ENCODE data around the gene CABLES2. TPM values are rescaled to one million over a fixed set of nuclear protein-coding genes. Genes with fewer than 3 reads are reported as not detected.

CABLES2 gene, protein sequence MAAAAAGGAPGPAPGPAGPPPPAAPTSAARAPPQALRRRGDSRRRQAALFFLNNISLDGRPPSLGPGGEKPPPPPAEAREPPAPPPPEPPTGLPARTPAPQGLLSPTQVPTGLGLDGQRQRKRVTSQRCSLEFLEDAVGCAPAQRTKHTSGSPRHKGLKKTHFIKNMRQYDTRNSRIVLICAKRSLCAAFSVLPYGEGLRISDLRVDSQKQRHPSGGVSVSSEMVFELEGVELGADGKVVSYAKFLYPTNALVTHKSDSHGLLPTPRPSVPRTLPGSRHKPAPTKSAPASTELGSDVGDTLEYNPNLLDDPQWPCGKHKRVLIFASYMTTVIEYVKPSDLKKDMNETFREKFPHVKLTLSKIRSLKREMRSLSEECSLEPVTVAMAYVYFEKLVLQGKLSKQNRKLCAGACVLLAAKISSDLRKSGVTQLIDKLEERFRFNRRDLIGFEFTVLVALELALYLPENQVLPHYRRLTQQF
- total RNA-seq = 1 to 10 TPM; 1.6 to 2.6 TPM

DNA sequence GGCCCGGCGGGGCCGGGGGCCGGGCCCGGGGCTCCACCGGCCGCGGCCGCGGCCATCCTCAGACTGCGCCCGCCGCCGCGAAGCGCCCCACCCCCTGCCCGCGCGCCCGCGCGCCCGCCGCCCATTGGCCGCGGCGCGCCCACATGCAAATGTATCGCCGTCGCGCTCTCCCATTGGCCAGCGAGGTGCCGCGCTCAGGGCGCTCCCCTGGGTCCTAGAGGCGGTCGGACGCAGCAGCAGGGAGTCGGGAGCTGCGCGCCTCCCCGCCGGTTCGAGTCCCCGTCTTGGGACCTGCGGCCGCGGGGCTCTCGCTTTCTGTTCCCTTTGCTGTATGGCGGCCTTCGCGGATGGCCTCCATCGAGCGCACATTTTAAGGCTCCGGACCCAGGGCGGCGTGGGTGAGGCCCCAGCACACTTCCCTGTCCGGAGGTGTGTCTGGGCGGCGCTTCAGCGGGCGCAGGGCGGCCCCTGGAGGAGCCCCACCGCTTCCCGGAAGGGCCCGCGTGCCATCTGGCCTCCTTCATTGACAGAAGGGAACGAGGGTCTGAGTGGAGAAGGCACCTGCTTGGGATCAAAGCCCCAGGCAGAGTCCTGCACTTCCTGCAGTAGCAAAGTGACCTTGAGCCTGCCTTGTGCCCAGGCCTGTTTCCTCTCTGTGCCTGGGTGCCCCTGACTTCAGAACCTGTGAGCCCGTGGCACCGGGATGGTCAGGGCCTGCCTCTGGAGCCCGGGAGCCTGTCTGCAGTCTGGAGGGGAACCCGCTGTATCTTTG lies at the start of gene CABLES2:
TSS of gene CABLES2 (minus strand) at position 65 of the 772 bp plus-strand sequence. CDS start at position 56, 9 bp downstream.
- H3K9me3 ChIP-seq = no peaks in the 10 kb centered on the region
- no peaks in the 10 kb centered on the region for H3K36me3 ChIP-seq (replicated peaks in 1 of 2; ENCODE audit: insufficient read depth in 1 of 2, low read depth in 2 of 2)
- TF ChIP-seq POLR2A (IDR thresholded peaks at IDR 0.05) = no peak
- TF ChIP-seq, protein P1, sequence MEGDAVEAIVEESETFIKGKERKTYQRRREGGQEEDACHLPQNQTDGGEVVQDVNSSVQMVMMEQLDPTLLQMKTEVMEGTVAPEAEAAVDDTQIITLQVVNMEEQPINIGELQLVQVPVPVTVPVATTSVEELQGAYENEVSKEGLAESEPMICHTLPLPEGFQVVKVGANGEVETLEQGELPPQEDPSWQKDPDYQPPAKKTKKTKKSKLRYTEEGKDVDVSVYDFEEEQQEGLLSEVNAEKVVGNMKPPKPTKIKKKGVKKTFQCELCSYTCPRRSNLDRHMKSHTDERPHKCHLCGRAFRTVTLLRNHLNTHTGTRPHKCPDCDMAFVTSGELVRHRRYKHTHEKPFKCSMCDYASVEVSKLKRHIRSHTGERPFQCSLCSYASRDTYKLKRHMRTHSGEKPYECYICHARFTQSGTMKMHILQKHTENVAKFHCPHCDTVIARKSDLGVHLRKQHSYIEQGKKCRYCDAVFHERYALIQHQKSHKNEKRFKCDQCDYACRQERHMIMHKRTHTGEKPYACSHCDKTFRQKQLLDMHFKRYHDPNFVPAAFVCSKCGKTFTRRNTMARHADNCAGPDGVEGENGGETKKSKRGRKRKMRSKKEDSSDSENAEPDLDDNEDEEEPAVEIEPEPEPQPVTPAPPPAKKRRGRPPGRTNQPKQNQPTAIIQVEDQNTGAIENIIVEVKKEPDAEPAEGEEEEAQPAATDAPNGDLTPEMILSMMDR (IDR thresholded peaks at IDR 0.05) = peak in 3 of 7 experiments; percentile 26 to 47 (median 31)
- ATAC-seq (peak; percentile 95), DNase-seq (peak; percentile 93 to 96 (median 94))
- H3K27ac ChIP-seq = peak within 1 kb of the TSS in 3 of 4 donors; percentile 4 to 44 (median 6)
- no peaks in the 10 kb centered on the region for H3K27me3 ChIP-seq
- H3K4me3 ChIP-seq = peak within 1 kb of the TSS in 1 of 2 donors; percentile 8
- WGBS, 2 donors = 3 to 33% methylated on average over 4 to 70 of the region's 73 CpGs
- H3K4me1 ChIP-seq = peaks cover 46% of the 10 kb centered on the region
- intact Hi-C loops (cut with DNase I) = no loop called here

DNA sequence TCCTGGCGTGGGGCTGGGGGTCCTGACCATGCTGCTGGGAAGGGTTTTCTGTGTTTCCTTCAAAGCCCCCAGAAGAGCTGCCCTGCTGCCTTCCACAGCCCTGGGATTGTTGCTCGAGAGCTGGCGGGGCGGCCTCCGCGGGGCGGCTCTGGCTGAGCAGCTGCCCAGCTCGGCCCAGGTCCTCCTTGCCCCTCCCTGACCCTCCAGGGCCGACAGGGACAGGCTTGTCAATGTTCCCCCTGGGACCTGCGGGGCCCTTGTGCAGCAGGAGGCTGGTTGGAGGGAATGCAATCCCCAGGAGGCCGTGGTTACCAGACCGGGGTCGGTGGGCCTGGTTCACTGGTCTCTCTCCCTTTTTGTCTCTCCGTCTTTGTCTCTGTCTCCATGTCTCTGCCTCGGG lies 48.8 kb upstream of the CABLES2 start:
- no peaks in the 10 kb centered on the region for H3K9me3 ChIP-seq
- ATAC-seq (no peak), DNase-seq (no peak)
- H3K27me3 ChIP-seq = no peaks in the 10 kb centered on the region
- no peak overlapping the region for H3K4me3 ChIP-seq
- TF ChIP-seq, protein P1 (IDR thresholded peaks at IDR 0.05) = no peak
- no peak for TF ChIP-seq POLR2A (IDR thresholded peaks at IDR 0.05)
- H3K36me3 ChIP-seq (replicated peaks in 1 of 2; ENCODE audit: insufficient read depth in 1 of 2, low read depth in 2 of 2) = no peaks in the 10 kb centered on the region
- intact Hi-C loops (cut with DNase I) = no loop called here
- 60 to 65% methylated on average over 6 to 15 of the region's 15 CpGs for WGBS, 2 donors
- H3K27ac ChIP-seq = no peak overlapping the region
- H3K4me1 ChIP-seq = no peaks in the 10 kb centered on the region

DNA sequence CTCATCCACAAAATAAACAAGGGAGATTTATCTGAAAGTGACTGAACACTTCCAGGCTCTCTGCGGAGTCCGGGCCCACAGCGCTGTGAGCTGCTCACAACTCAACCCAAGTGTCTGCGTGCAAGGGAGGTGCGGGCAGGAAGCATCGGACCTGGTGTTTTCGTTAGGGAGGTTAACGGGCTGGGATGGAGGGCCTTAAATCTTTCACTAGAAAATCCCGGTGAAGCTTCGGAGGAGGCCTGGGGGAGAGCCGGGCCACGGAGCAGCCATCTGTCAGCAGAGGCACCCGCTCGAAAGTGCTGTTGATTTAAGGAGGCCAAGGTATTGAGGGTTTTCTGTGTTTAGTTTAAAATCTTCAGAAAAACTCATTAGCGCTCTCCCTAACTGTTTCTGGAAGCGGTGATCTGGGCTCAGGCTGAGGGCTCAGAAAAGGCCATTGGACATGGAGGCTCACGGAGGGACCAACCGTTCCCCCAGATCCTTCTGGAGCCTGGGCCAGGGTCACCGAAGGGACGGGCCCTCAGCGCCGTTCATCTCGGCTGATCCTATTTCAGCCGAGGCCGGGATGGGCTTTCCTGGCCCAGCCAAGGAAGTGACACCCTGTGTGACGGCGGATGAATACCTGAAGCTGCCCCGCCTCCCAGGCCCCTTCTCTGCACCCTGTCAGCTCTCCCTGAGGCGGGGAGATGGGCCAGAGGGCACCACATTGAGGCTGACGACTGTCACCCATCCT lies 48.0 kb upstream of the CABLES2 start:
- intact Hi-C loops (cut with DNase I) = no loop called here
- 56 to 68% methylated on average over 21 to 30 of the region's 30 CpGs for WGBS, 2 donors
- no peak overlapping the region for H3K4me3 ChIP-seq
- no peaks in the 10 kb centered on the region for H3K9me3 ChIP-seq
- H3K27ac ChIP-seq = no peak overlapping the region
- no peaks in the 10 kb centered on the region for H3K27me3 ChIP-seq
- ATAC-seq = no peak
- no peaks in the 10 kb centered on the region for H3K36me3 ChIP-seq (replicated peaks in 1 of 2; ENCODE audit: insufficient read depth in 1 of 2, low read depth in 2 of 2)
- no peaks in the 10 kb centered on the region for H3K4me1 ChIP-seq
- TF ChIP-seq, protein P1 (IDR thresholded peaks at IDR 0.05) = no peak
- no peak for TF ChIP-seq POLR2A (IDR thresholded peaks at IDR 0.05)
- DNase-seq = no peak

DNA sequence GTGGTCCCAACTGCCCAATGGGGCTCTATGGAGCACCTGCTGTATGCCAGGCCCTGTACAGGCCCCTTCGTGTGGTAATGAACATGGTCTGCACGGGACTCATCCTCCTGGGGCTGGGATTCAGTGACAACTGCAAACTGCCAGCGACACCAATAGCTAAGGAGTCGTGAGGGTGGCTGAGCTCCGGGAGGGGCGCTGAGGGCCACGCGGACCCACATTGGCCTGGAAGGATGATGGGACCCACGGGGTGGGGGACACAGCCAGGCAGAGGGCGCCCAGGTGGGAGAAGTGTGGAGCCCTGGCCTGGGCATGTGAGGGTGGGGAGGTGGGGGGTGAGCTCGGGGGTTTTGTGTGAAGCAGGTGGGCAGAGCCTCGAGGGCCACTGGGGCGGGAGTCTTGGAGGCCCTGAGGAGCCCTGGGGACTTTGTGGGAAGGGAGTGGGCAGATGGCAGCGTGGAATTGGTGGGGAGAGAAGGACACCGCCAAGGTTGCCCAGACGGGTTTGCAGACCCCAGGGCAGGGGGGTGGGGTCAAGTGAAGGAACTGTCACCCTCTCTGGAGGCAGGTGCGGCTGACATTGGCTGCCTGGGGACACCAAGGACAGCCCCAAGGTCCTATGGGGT lies 46.2 kb upstream of the CABLES2 start:
- WGBS, 2 donors = 73 to 77% methylated on average over 14 to 17 of the region's 17 CpGs

More for the DNA sequence above, 46.2 kb upstream of the CABLES2 start:
- Histone ChIP-seq H3K4me3 (no peak overlapping the region), H3K27me3 (no peaks in the 10 kb centered on the region), H3K4me1 (no peaks in the 10 kb centered on the region), H3K27ac (no peak overlapping the region), H3K9me3 (no peaks in the 10 kb centered on the region), H3K36me3 (replicated peaks in 1 of 2; ENCODE audit: insufficient read depth in 1 of 2, low read depth in 2 of 2) (no peaks in the 10 kb centered on the region)
- DNase-seq = no peak
- intact Hi-C loops (cut with DNase I) = no loop called here
- no peak for ATAC-seq
- TF ChIP-seq, protein P1 (IDR thresholded peaks at IDR 0.05) = no peak
- TF ChIP-seq POLR2A (IDR thresholded peaks at IDR 0.05) = no peak
